HG03439 (cell line): ENCODE measurements around the gene C1orf21.

Experiments
- ATAC-seq: cut with Tn5 transposase; IDR thresholded peaks from one replicate; pipeline ENCODE4 v1.9.1; 2021; ENCODE audit warnings: mild to moderate bottlenecking, moderate library complexity; ENCODE audit not compliant: unreplicated experiment

Gene C1orf21

GRCh38 chr1:184385865-184386311 is 941 bp upstream of the C1orf21 start:
- no peak for ATAC-seq

- no peak for ATAC-seq
Measured at GRCh38 chr1:184387069-184387475, 243 bp downstream of the C1orf21 start.

GRCh38 chr1:184387476-184388318 is 868 bp downstream of the C1orf21 start:
- ATAC-seq = no peak

- no peak for ATAC-seq
Measured at GRCh38 chr1:184388319-184388889, 1.6 kb downstream of the C1orf21 start.

- no peak for ATAC-seq
Measured at GRCh38 chr1:184388971-184389370, 2.1 kb downstream of the C1orf21 start.

- ATAC-seq = no peak
Measured at GRCh38 chr1:184389446-184389845, 2.6 kb downstream of the C1orf21 start.

GRCh38 chr1:184390889-184391288 is 4.1 kb downstream of the C1orf21 start:
- ATAC-seq = no peak

GRCh38 chr1:184392067-184392466 is 5.2 kb downstream of the C1orf21 start:
- ATAC-seq = no peak

GRCh38 chr1:184392779-184393522 is 6.1 kb downstream of the C1orf21 start:
- ATAC-seq = no peak

- no peak for ATAC-seq
Measured at GRCh38 chr1:184393962-184394361, 7.1 kb downstream of the C1orf21 start.

- ATAC-seq = no peak
Measured at GRCh38 chr1:184395370-184395769, 8.5 kb downstream of the C1orf21 start.

- no peak for ATAC-seq
Measured at GRCh38 chr1:184395937-184396480, 9.2 kb downstream of the C1orf21 start.

- no peak for ATAC-seq
Measured at GRCh38 chr1:184399192-184399847, 12.5 kb downstream of the C1orf21 start.

GRCh38 chr1:184403961-184404726 is 17.3 kb downstream of the C1orf21 start:
- ATAC-seq = no peak

GRCh38 chr1:184404727-184405027 is 17.8 kb downstream of the C1orf21 start:
- ATAC-seq = no peak

- no peak for ATAC-seq
Measured at GRCh38 chr1:184405094-184405800, 18.4 kb downstream of the C1orf21 start.

- no peak for ATAC-seq
Measured at GRCh38 chr1:184405801-184406142, 18.9 kb downstream of the C1orf21 start.

- ATAC-seq = no peak
Measured at GRCh38 chr1:184406479-184406878, 19.6 kb downstream of the C1orf21 start.

- no peak for ATAC-seq
Measured at GRCh38 chr1:184407816-184408510, 21.1 kb downstream of the C1orf21 start.
